Spleen (tissue), 11 donors: ENCODE measurements around the gene IRF2BP2. TPM values are rescaled to one million over a fixed set of nuclear protein-coding genes. Genes with fewer than 3 reads are reported as not detected.

Source experiments
- DNase-seq: peaks from one replicate; pipeline ENCODE4 v3.0.0-alpha.2; 2020
- H3K27ac ChIP-seq, 8 donors: fragments of 200-600 bp; sonication (generic) in 7 of 8; 1 replicate in 4 of 8; 2 replicates in 4 of 8; pipeline versions ENCODE4 v1.5.0 to v1.8.0; 2016 to 2021; ENCODE audit warnings: inconsistent platforms in 4 of 8, mild to moderate bottlenecking in 4 of 8, moderate library complexity in 1 of 8
- H3K27me3 ChIP-seq, 7 donors: fragments of 200-600 bp; sonication (generic) in 6 of 7; replicated peaks in 1 of 7; 1 replicate in 4 of 7; 2 replicates in 3 of 7; pipeline versions ENCODE4 v1.5.0 to v1.8.0; 2016 to 2021; ENCODE audit warnings: inconsistent platforms in 3 of 7, mild to moderate bottlenecking in 1 of 7
- H3K36me3 ChIP-seq, 6 donors: fragments of 200-600 bp; sonication (generic) in 5 of 6; 1 replicate in 4 of 6; 2 replicates in 2 of 6; pipeline versions ENCODE4 v1.5.0 to v1.8.0; 2016 to 2021; ENCODE audit warnings: inconsistent platforms in 2 of 6
- H3K4me1 ChIP-seq, 6 donors: fragments of 200-600 bp; sonication (generic) in 5 of 6; 1 replicate in 3 of 6; 2 replicates in 3 of 6; pipeline versions ENCODE4 v1.5.0 to v1.8.0; 2016 to 2021; ENCODE audit warnings: inconsistent platforms in 3 of 6
- H3K4me3 ChIP-seq, 8 donors: fragments of 200-600 bp; sonication (generic) in 7 of 8; 1 replicate in 4 of 8; 2 replicates in 4 of 8; pipeline versions ENCODE4 v1.5.0 to v1.8.0; 2016 to 2021; ENCODE audit warnings: inconsistent platforms in 4 of 8, mild to moderate bottlenecking in 4 of 8, moderate library complexity in 2 of 8
- H3K9me3 ChIP-seq, 8 donors: fragments of 200-600 bp; sonication (generic) in 7 of 8; 1 replicate in 4 of 8; 2 replicates in 4 of 8; pipeline versions ENCODE4 v1.5.0 to v1.8.0; 2016 to 2021; ENCODE audit warnings: inconsistent platforms in 4 of 8
- CTCF ChIP-seq, 11 experiments: fragments of 200-600 bp in 7 of 11; fragments of 450-650 bp in 4 of 11; sonication (generic) in 4 of 11; IDR thresholded peaks in 8 of 11; conservative IDR thresholded peaks in 3 of 11; 1 replicate in 7 of 11; 2 replicates in 4 of 11; pipeline versions ENCODE4 v1.4.0 to v1.8.0; 2016 to 2021; ENCODE audit warnings: antibody characterized with exemption in 11 of 11, inconsistent platforms in 4 of 11, mild to moderate bottlenecking in 1 of 11
- POLR2A ChIP-seq, 3 donors: fragments of 450-650 bp; IDR thresholded peaks; one replicate each; pipeline ENCODE4 v1.5.1; 2017; ENCODE audit warnings: antibody characterized with exemption in 3 of 3, mild to moderate bottlenecking in 1 of 3
- POLR2AphosphoS5 ChIP-seq, 3 donors: sonication (generic); formaldehyde crosslinking; IDR thresholded peaks; one replicate each; pipeline ENCODE4 v1.5.1; 2017; ENCODE audit warnings: antibody characterized with exemption in 3 of 3
- WGBS, 5 donors: extraction: QIAGEN DNeasy Blood & Tissue Kit in 3 of 5; methylation state at CpG; one replicate each; pipeline versions ENCODE4 v1.1.5 to v1.1.7; 2013 to 2018; 5-methylcytosine and 5-hydroxymethylcytosine counted together
- intact Hi-C: fragments of 100-400 bp; cut with DNase I; formaldehyde crosslinking; loops from one replicate; pipeline ENCODE4 v1.15.0; 2023; ENCODE audit warnings: low total_unique reads
- polyA plus RNA-seq, 3 donors: library from polyadenylated mRNA; stranded (reverse); fragments of 200-250 nt; gene quantifications; one replicate each; pipeline ENCODE4 v1.2.1, GENCODE V29; 2013
- total RNA-seq, 7 donors: library from RNA; depleted of rRNA in 3 of 7; stranded (reverse); fragments of >200 nt in 3 of 7; fragmentation: NEBNext Ultra II Directional in 4 of 7; extraction: Animal tissue kit (Norgen Biotek cat#: 25700) in 4 of 7; gene quantifications; one replicate each; pipeline versions ENCODE4 v1.1.0 to v1.2.1, GENCODE V29; 2016 to 2021
- donor health status: healthy with polysubstance abuse.
- donor health status: DM: no; HTN: no; CAD: no; lungs with moderate emphysema.
- donor health status: DM: no; HTN: no; CAD: no.
- donor health status: Bipolar disorder and iron deficiency.
- donor health status: healthy.
- donor health status: DM: no; HTN: no; CAD: no.
- donor health status: DM: yes; HTN: yes; CAD: no.

Gene IRF2BP2
- total and polyA plus RNA-seq, 10 donors = 39.1 to 109 (median 60.3) TPM

- TF ChIP-seq CTCF (IDR thresholded peaks at IDR 0.05 in 8 of 11, conservative IDR thresholded peaks at IDR 0.05 in 3 of 11) (no peak), POLR2A (IDR thresholded peaks at IDR 0.05) (no peak), POLR2AphosphoS5 (IDR thresholded peaks at IDR 0.05) (no peak)
- Histone ChIP-seq H3K36me3 (no peaks in the 10 kb centered on the region), H3K4me1 (peaks cover 0 to 3% (median 0%) of the 10 kb centered on the region in 6 donors), H3K4me3 (no peak overlapping the region), H3K9me3 (no peaks in the 10 kb centered on the region), H3K27me3 (no peaks in the 10 kb centered on the region), H3K27ac (no peak overlapping the region)
- intact Hi-C loops = no loop called here
- no peak for DNase-seq
- 84 to 98% (median 93%) methylated on average over 4 to 5 of the region's 5 CpGs for WGBS, 5 donors
Measured at GRCh38 chr1:234592240-234592639, 17.7 kb downstream of the IRF2BP2 start.

- intact Hi-C loops = no loop called here
- H3K27ac ChIP-seq = no peak overlapping the region
- TF ChIP-seq POLR2AphosphoS5 (IDR thresholded peaks at IDR 0.05) = no peak
- no peak for TF ChIP-seq POLR2A (IDR thresholded peaks at IDR 0.05)
- no peak for TF ChIP-seq CTCF (IDR thresholded peaks at IDR 0.05 in 8 of 11, conservative IDR thresholded peaks at IDR 0.05 in 3 of 11)
- no peaks in the 10 kb centered on the region for H3K27me3 ChIP-seq
- H3K9me3 ChIP-seq = no peaks in the 10 kb centered on the region
- DNase-seq = no peak
- peaks cover 0 to 10% (median 0%) of the 10 kb centered on the region in 6 donors for H3K4me1 ChIP-seq
- no peak overlapping the region for H3K4me3 ChIP-seq
- no peaks in the 10 kb centered on the region for H3K36me3 ChIP-seq
- 86 to 99% (median 95%) methylated on average over 4 of the region's 4 CpGs for WGBS, 5 donors
Measured at GRCh38 chr1:234591131-234591530, 18.8 kb downstream of the IRF2BP2 start.

GRCh38 chr1:234589854-234590620 is 19.9 kb downstream of the IRF2BP2 start:
- no peak overlapping the region for H3K4me3 ChIP-seq
- TF ChIP-seq POLR2AphosphoS5 (IDR thresholded peaks at IDR 0.05) (no peak), CTCF (IDR thresholded peaks at IDR 0.05 in 8 of 11, conservative IDR thresholded peaks at IDR 0.05 in 3 of 11) (no peak), POLR2A (IDR thresholded peaks at IDR 0.05) (no peak)
- no peaks in the 10 kb centered on the region for H3K27me3 ChIP-seq
- H3K27ac ChIP-seq = peak overlapping the region in 1 of 8 donors; percentile 42
- WGBS, 5 donors = 75 to 92% (median 85%) methylated on average over 7 of the region's 7 CpGs
- no peaks in the 10 kb centered on the region for H3K9me3 ChIP-seq
- H3K36me3 ChIP-seq = no peaks in the 10 kb centered on the region
- no peak for DNase-seq
- intact Hi-C loops = no loop called here
- peaks cover 0 to 12% (median 0%) of the 10 kb centered on the region in 6 donors for H3K4me1 ChIP-seq

- 87 to 92% (median 89%) methylated on average over 16 of the region's 16 CpGs for WGBS, 5 donors
- Histone ChIP-seq H3K36me3 (no peaks in the 10 kb centered on the region), H3K4me3 (no peak overlapping the region), H3K27me3 (no peaks in the 10 kb centered on the region), H3K27ac (no peak overlapping the region), H3K9me3 (no peaks in the 10 kb centered on the region), H3K4me1 (peaks cover 0 to 14% (median 0%) of the 10 kb centered on the region in 6 donors)
- intact Hi-C loops = no loop called here
- no peak for DNase-seq
- TF ChIP-seq POLR2A (IDR thresholded peaks at IDR 0.05) (no peak), CTCF (IDR thresholded peaks at IDR 0.05 in 8 of 11, conservative IDR thresholded peaks at IDR 0.05 in 3 of 11) (no peak), POLR2AphosphoS5 (IDR thresholded peaks at IDR 0.05) (no peak)
Measured at GRCh38 chr1:234589064-234589800, 20.7 kb downstream of the IRF2BP2 start.
